Endothelial cell of umbilical vein (primary cell): ENCODE measurements around the gene ATXN3L. TPM values are rescaled to one million over a fixed set of nuclear protein-coding genes. Genes with fewer than 3 reads are reported as not detected.

ENCODE experiments used
- BruUV-seq: library from RNA; stranded (reverse); fragments of 400-500 nt; replicated peaks from 2 replicates; lab custom pipeline; 2021; lab: Mats Ljungman, UMichigan
- CTCF ChIA-PET: fragments of 300-600, 350-600 bp; sonication (Branson Sonifier 250); formaldehyde crosslinking; loops from one replicate; lab custom pipeline; 2021; ENCODE audit warnings: antibody characterized with exemption, inconsistent platforms; lab: Charles Lee
- POLR2A ChIA-PET: fragments of 300-600, 350-600 bp; sonication (Branson Sonifier 250); formaldehyde crosslinking; loops from one replicate; lab custom pipeline; 2021; ENCODE audit warnings: antibody characterized with exemption, inconsistent platforms; lab: Charles Lee
- DNase-seq: peaks from one replicate; pipeline ENCODE4 v3.0.0-alpha.2; 2011; ENCODE audit warnings: low read depth, low spot score
- FAIRE-seq: peaks from 2 replicates; lab custom pipeline; 2011; peaks lifted over from hg19 to GRCh38; lab: Jason Lieb, UNC
- H2AFZ ChIP-seq: 2 replicates; pipeline ENCODE4 v1.6.0; 2012; ENCODE audit warnings: low read depth, low read length, control low read depth, inconsistent platforms
- H3K27ac ChIP-seq: 2 replicates; pipeline ENCODE4 v1.5.1; 2011; ENCODE audit warnings: low read depth, mild to moderate bottlenecking, control low read depth, low read length, moderate library complexity; ENCODE audit not compliant: insufficient read depth
- H3K27me3 ChIP-seq, 2 experiments: 2 replicates each; pipeline versions ENCODE4 v1.6.0 to v1.6.1; 2011; ENCODE audit warnings: low read length in 2 of 2, mixed read lengths in 1 of 2; ENCODE audit not compliant: control insufficient read depth in 2 of 2, insufficient read depth in 2 of 2
- H3K36me3 ChIP-seq, 2 experiments: 2 replicates in 1 of 2; 3 replicates in 1 of 2; pipeline ENCODE4 v1.5.1; 2011; ENCODE audit warnings: low read length in 2 of 2, mild to moderate bottlenecking in 1 of 2, moderate library complexity in 1 of 2; ENCODE audit not compliant: control insufficient read depth in 2 of 2, insufficient read depth in 2 of 2; ENCODE audit errors: extremely low read depth in 1 of 2
- H3K4me1 ChIP-seq: 3 replicates; pipeline ENCODE4 v1.5.1; 2011; ENCODE audit warnings: mild to moderate bottlenecking, low read length; ENCODE audit not compliant: control insufficient read depth, insufficient read depth; ENCODE audit errors: extremely low read depth
- H3K4me2 ChIP-seq: 2 replicates; pipeline ENCODE4 v1.6.1; 2011; ENCODE audit warnings: low read length, control low read depth, mixed read lengths; ENCODE audit not compliant: insufficient read depth
- H3K4me3 ChIP-seq, 3 experiments: fragments of 200-600 bp in 1 of 3; sonication (generic), shearing (Covaris generic) in 1 of 3; replicated peaks in 1 of 3; 2 replicates each; pipeline ENCODE4 v1.5.1; 2011 to 2016; ENCODE audit warnings: control low read depth in 3 of 3, low read length in 3 of 3, mild to moderate bottlenecking in 2 of 3, inconsistent platforms in 1 of 3, low read depth in 1 of 3, moderate library complexity in 1 of 3; ENCODE audit not compliant: insufficient read depth in 1 of 3
- H3K79me2 ChIP-seq: 2 replicates; pipeline ENCODE4 v1.6.0; 2012; ENCODE audit warnings: low read length, inconsistent platforms; ENCODE audit not compliant: control insufficient read depth, insufficient read depth
- H3K9ac ChIP-seq: replicated peaks from 2 replicates; pipeline ENCODE3; 2011; ENCODE audit warnings: low read length, control low read depth; ENCODE audit not compliant: insufficient read depth; ENCODE audit errors: extremely low read depth
- H3K9me1 ChIP-seq: replicated peaks from 3 replicates; pipeline ENCODE4 v1.6.0; 2011; ENCODE audit warnings: mild to moderate bottlenecking, low read length; ENCODE audit not compliant: control insufficient read depth, insufficient read depth; ENCODE audit errors: extremely low read depth
- H3K9me3 ChIP-seq: replicated peaks from 2 replicates; pipeline ENCODE4 v1.5.1; 2012; ENCODE audit warnings: low read length, inconsistent platforms; ENCODE audit not compliant: control insufficient read depth, insufficient read depth
- H4K20me1 ChIP-seq: replicated peaks from 2 replicates; pipeline ENCODE3; 2011; ENCODE audit warnings: mild to moderate bottlenecking, low read length; ENCODE audit not compliant: control insufficient read depth, insufficient read depth; ENCODE audit errors: extremely low read depth
- CTCF ChIP-seq, 2 donors: IDR thresholded peaks; 1 replicate in 1 of 2; 2 replicates in 1 of 2; pipeline ENCODE4 v1.5.1; 2011; ENCODE audit warnings: low read length in 2 of 2, mild to moderate bottlenecking in 2 of 2, moderate library complexity in 2 of 2, control low read depth in 1 of 2, inconsistent platforms in 1 of 2, low read depth in 1 of 2; ENCODE audit not compliant: insufficient read depth in 1 of 2; ENCODE audit errors: extremely low read depth in 1 of 2
- EZH2 ChIP-seq: IDR thresholded peaks from 2 replicates; pipeline ENCODE4 v1.6.1; 2012; ENCODE audit warnings: borderline replicate concordance, low read depth, mild to moderate bottlenecking, moderate library complexity, low read length, inconsistent platforms; ENCODE audit not compliant: severe bottlenecking
- FOS ChIP-seq: IDR thresholded peaks from 2 replicates; pipeline ENCODE4 v1.6.1; 2011; ENCODE audit warnings: mild to moderate bottlenecking, low read length, moderate library complexity, borderline replicate concordance; ENCODE audit not compliant: insufficient read depth
- GATA2 ChIP-seq: IDR thresholded peaks from 2 replicates; pipeline ENCODE4 v1.7.0; 2011; ENCODE audit warnings: low read depth, mild to moderate bottlenecking, moderate library complexity, mixed read lengths, low read length; ENCODE audit not compliant: insufficient read length, insufficient read depth
- JUN ChIP-seq: IDR thresholded peaks from 2 replicates; pipeline ENCODE4 v1.6.1; 2011; ENCODE audit warnings: borderline replicate concordance, low read depth; ENCODE audit not compliant: insufficient read length, insufficient read depth
- MAX ChIP-seq: IDR thresholded peaks from 2 replicates; pipeline ENCODE4 v1.6.1; 2011; ENCODE audit not compliant: insufficient read depth, insufficient read length
- MYC ChIP-seq: IDR thresholded peaks from one replicate; pipeline ENCODE4 v1.6.1; 2011; ENCODE audit warnings: mild to moderate bottlenecking, low read depth, low read length
- POLR2A ChIP-seq: IDR thresholded peaks from 2 replicates; pipeline ENCODE4 v1.6.1; 2012; ENCODE audit warnings: low read depth, mild to moderate bottlenecking, control low read depth, low read length
- POLR2AphosphoS5 ChIP-seq: IDR thresholded peaks from 2 replicates; pipeline ENCODE4 v1.6.1; 2012; ENCODE audit warnings: low read depth, mild to moderate bottlenecking, control low read depth, low read length, moderate library complexity; ENCODE audit not compliant: insufficient read depth
- dilution Hi-C: fragments of 300-500 bp; cut with MboI; formaldehyde crosslinking; loops from one replicate; pipeline ENCODE4 v1.15.0; 2019; ENCODE audit warnings: low sequenced_read_pairs; ENCODE audit not compliant: extremely low pct_ligation_motif_present
- intact Hi-C: fragments of 100-400 bp; cut with micrococcal nuclease; formaldehyde crosslinking; loops from one replicate; pipeline ENCODE4 v1.10.0; 2022
- polyA plus RNA-seq, 4 experiments: library from polyadenylated mRNA; depleted of rRNA in 3 of 4; stranded (reverse) in 3 of 4; unstranded in 1 of 4; fragments of >200 nt; gene quantifications; 2 replicates each; pipeline versions ENCODE4 v1.2.1 to v1.2.3, GENCODE V29; 2011 to 2012; ENCODE audit warnings: missing spikeins in 1 of 4
- total RNA-seq: library from RNA; stranded (reverse); gene quantifications from 2 replicates; pipeline ENCODE4 v1.2.3, GENCODE V29; 2021

Gene ATXN3L
- total and polyA plus RNA-seq, 2 donors (not counting 3 experiments of a cell fraction or from before 2014, with no cell fraction given), result not detected

GRCh38 chrX:13369256-13370030, 49.6 kb upstream of the ATXN3L start:
- H3K9me3 ChIP-seq, result no peaks in the 10 kb centered on the region
- intact Hi-C loops, result no loop called here
- H3K27me3 ChIP-seq, result no peaks in the 10 kb centered on the region
- H3K36me3 ChIP-seq, result no peaks in the 10 kb centered on the region
- no peaks in the 10 kb centered on the region for H3K79me2 ChIP-seq
- FAIRE-seq (no peak), DNase-seq (no peak)
- H3K4me3 ChIP-seq, result no peak overlapping the region
- no peak overlapping the region for H2AFZ ChIP-seq
- ChIA-PET CTCF (interaction anchor here (0.9 kb wide), 1 partner anchor 11 kb away, joined by 3 read pairs; no protein-coding TSS in a partner anchor), POLR2A (no interaction called here)
- dilution Hi-C loops, result no loop called here
- no peak overlapping the region for H3K9ac ChIP-seq
- H3K27ac ChIP-seq, result no peak overlapping the region
- TF ChIP-seq CTCF (IDR thresholded peaks at IDR 0.05; ENCODE audit: extremely low read depth in 1 of 2, insufficient read depth in 1 of 2, low read depth in 1 of 2, low read length in 2 of 2) (no peak), POLR2AphosphoS5 (no peak), MAX (no peak), EZH2 (no peak), JUN (no peak), GATA2 (no peak), FOS (no peak), MYC (no peak), POLR2A (no peak)
- H4K20me1 ChIP-seq, result no peaks in the 10 kb centered on the region
- no peaks in the 10 kb centered on the region for H3K4me1 ChIP-seq
- H3K4me2 ChIP-seq, result no peak overlapping the region
- H3K9me1 ChIP-seq, result no peaks in the 10 kb centered on the region
- no TSS peak for BruUV-seq
